GM23248 (cell line): ENCODE results near the gene AKR1D1. TPM values are rescaled to one million over a fixed set of nuclear protein-coding genes. Genes with fewer than 3 reads are reported as not detected.
"Not testable (repeated sequence)": the region's sequence is repeated elsewhere in the genome, so short reads cannot be mapped to it uniquely, and the experiment has no call there.

Source experiments
- DNase-seq: peaks from one replicate; pipeline ENCODE4 v3.0.0-alpha.2; 2015
- H2AFZ ChIP-seq: fragments of 200-600 bp; sonication (generic); 2 replicates; pipeline ENCODE4 v1.6.1; 2016; ENCODE audit warnings: antibody characterized with exemption
- H3F3A ChIP-seq: fragments of 200-600 bp; sonication (generic); 2 replicates; pipeline ENCODE4 v1.6.1; 2016; ENCODE audit warnings: mild to moderate bottlenecking, antibody characterized with exemption, mixed run types; ENCODE audit not compliant: insufficient read depth
- H3K27ac ChIP-seq: fragments of 200-600 bp; sonication (generic); 2 replicates; pipeline ENCODE4 v1.5.1; 2016; ENCODE audit warnings: mild to moderate bottlenecking
- H3K27me3 ChIP-seq: fragments of 200-600 bp; sonication (generic); replicated peaks from 2 replicates; pipeline ENCODE4 v1.6.1; 2016; ENCODE audit warnings: mild to moderate bottlenecking; ENCODE audit not compliant: insufficient read depth
- H3K36me3 ChIP-seq: fragments of 200-600 bp; sonication (generic); 2 replicates; pipeline ENCODE4 v1.6.1; 2016; ENCODE audit warnings: low read depth, mild to moderate bottlenecking
- H3K4me1 ChIP-seq: fragments of 200-600 bp; sonication (generic); 2 replicates; pipeline ENCODE4 v1.6.1; 2016; ENCODE audit warnings: mild to moderate bottlenecking; ENCODE audit not compliant: insufficient read depth
- H3K4me2 ChIP-seq: fragments of 200-600 bp; sonication (generic); one replicate; pipeline ENCODE4 v1.6.1; 2016; ENCODE audit warnings: mild to moderate bottlenecking; ENCODE audit not compliant: unreplicated experiment
- H3K4me3 ChIP-seq: fragments of 200-600 bp; sonication (generic); 2 replicates; pipeline ENCODE4 v1.5.1; 2016; ENCODE audit warnings: mild to moderate bottlenecking
- H3K79me2 ChIP-seq: fragments of 200-600 bp; sonication (generic); 2 replicates; pipeline ENCODE4 v1.6.1; 2016; ENCODE audit warnings: mild to moderate bottlenecking; ENCODE audit not compliant: insufficient read depth
- H3K9ac ChIP-seq: fragments of 200-600 bp; sonication (generic); 2 replicates; pipeline ENCODE4 v1.6.1; 2016; ENCODE audit warnings: mild to moderate bottlenecking
- H3K9me2 ChIP-seq: fragments of 200-600 bp; sonication (generic); 2 replicates; pipeline ENCODE4 v1.6.1; 2016; ENCODE audit warnings: mixed run types, mild to moderate bottlenecking, moderate library complexity; ENCODE audit not compliant: insufficient read depth
- H3K9me3 ChIP-seq: fragments of 200-600 bp; sonication (generic); one replicate; pipeline ENCODE4 v1.6.1; 2017; ENCODE audit warnings: low read depth
- H4K20me1 ChIP-seq: fragments of 200-600 bp; sonication (generic); 2 replicates; pipeline ENCODE4 v1.6.0; 2016; ENCODE audit not compliant: insufficient read depth
- EZH2 ChIP-seq: fragments of 200-600 bp; sonication (generic); IDR thresholded peaks from 2 replicates; pipeline ENCODE4 v1.6.1; 2018; ENCODE audit warnings: antibody characterized with exemption, mild to moderate bottlenecking; ENCODE audit not compliant: insufficient read depth, poor library complexity, severe bottlenecking
- EZH2phosphoT487 ChIP-seq: fragments of 200-600 bp; sonication (generic); IDR thresholded peaks from 2 replicates; pipeline ENCODE4 v1.6.1; 2018; ENCODE audit warnings: antibody characterized with exemption, moderate library complexity, mild to moderate bottlenecking, low read depth; ENCODE audit not compliant: insufficient read depth
- WGBS, 2 experiments: methylation state at CpG; one replicate each; pipeline ENCODE4 v1.1.6; 2015 to 2017; ENCODE audit warnings: low lambda C conversion rate in 2 of 2, low coverage in 1 of 2; ENCODE audit errors: missing lambda C conversion rate in 2 of 2; 5-methylcytosine and 5-hydroxymethylcytosine counted together
- in situ Hi-C: fragments of 300-500 bp; cut with MboI; formaldehyde crosslinking; loops from 2 replicates; pipeline ENCODE4 v1.15.0; 2020
- polyA plus RNA-seq: library from polyadenylated mRNA; unstranded; fragments of >200 nt; fragmentation: Nextera tagmentation; extraction: Ambion mirVana; gene quantifications from 2 replicates; pipeline ENCODE4 v1.2.1, GENCODE V29; 2016
- total RNA-seq: library from RNA; depleted of rRNA; stranded (reverse); fragments of >200 nt; shearing (Covaris generic); gene quantifications from 2 replicates; pipeline ENCODE4 v1.2.3, GENCODE V29; 2014

AKR1D1 gene
- total and polyA plus RNA-seq, 2 experiments from 2014 or later, result not detected

GRCh38 chr7:138075350-138075749 lies 909 bp upstream of the AKR1D1 start:
- Histone ChIP-seq H3F3A (no peaks in the 10 kb centered on the region), H2AFZ (no peak overlapping the region), H3K9ac (no peak overlapping the region), H3K27ac (no peak overlapping the region), H3K9me2 (no peaks in the 10 kb centered on the region), H3K27me3 (no peaks in the 10 kb centered on the region), H3K9me3 (no peaks in the 10 kb centered on the region), H3K4me1 (no peaks in the 10 kb centered on the region), H3K79me2 (no peaks in the 10 kb centered on the region), H3K4me2 (no peak overlapping the region), H4K20me1 (no peaks in the 10 kb centered on the region), H3K4me3 (no peak overlapping the region), H3K36me3 (no peaks in the 10 kb centered on the region)
- TF ChIP-seq EZH2, result no peak
- TF ChIP-seq EZH2phosphoT487, result no peak
- DNase-seq, result no peak
- in situ Hi-C loops, result no loop called here
- WGBS, 2 experiments, result 9 to 21% methylated on average over 3 of the region's 3 CpGs

GRCh38 chr7:138075786-138076185 lies 473 bp upstream of the AKR1D1 start:
- H2AFZ ChIP-seq, H4K20me1 ChIP-seq, H3F3A ChIP-seq, H3K9me2 ChIP-seq, H3K27ac ChIP-seq, H3K36me3 ChIP-seq, H3K79me2 ChIP-seq, H3K9me3 ChIP-seq, H3K4me1 ChIP-seq, H3K27me3 ChIP-seq, H3K9ac ChIP-seq, in situ Hi-C loops, H3K4me2 ChIP-seq, DNase-seq, H3K4me3 ChIP-seq: not testable (repeated sequence)
- WGBS, 2 experiments, result 25% methylated on average over 1 of the region's 1 CpG

DNA sequence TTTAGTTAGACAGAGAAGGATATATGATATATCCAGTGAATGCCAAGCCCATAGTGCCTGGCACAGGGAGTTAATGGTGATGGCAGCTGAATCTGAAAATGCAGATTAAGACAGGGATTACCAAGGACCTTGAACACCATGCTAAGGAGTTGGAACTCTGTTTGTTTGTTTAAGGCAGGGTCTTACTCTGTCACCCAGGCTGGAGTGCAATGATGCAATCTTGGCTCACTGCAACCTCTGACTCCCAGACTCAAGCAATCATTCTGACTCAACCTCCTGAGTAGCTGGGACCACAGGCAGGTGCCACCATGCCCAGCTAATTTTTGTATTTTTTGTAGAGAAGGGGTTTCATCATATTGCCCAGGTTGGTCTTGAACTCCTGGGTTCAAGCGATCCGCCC lies 1.6 kb downstream of the AKR1D1 start:
- in situ Hi-C loops, result no loop called here
- Histone ChIP-seq H3K9ac (no peak overlapping the region), H3K9me3 (no peaks in the 10 kb centered on the region), H3K27me3 (no peaks in the 10 kb centered on the region), H3K4me2 (no peak overlapping the region), H3K79me2 (no peaks in the 10 kb centered on the region), H3K9me2 (no peaks in the 10 kb centered on the region), H3K27ac (no peak overlapping the region), H2AFZ (no peak overlapping the region), H4K20me1 (no peaks in the 10 kb centered on the region), H3K4me1 (no peaks in the 10 kb centered on the region), H3K36me3 (no peaks in the 10 kb centered on the region), H3F3A (no peaks in the 10 kb centered on the region), H3K4me3 (no peak overlapping the region)
- no peak for DNase-seq
- 79 to 87% methylated on average over 2 of the region's 2 CpGs for WGBS, 2 experiments
- TF ChIP-seq EZH2phosphoT487 (no peak), EZH2 (no peak)

- H3K9me2 ChIP-seq, result no peaks in the 10 kb centered on the region
- H3K4me2 ChIP-seq, result no peak overlapping the region
- no peak overlapping the region for H3K27ac ChIP-seq
- H2AFZ ChIP-seq, result no peak overlapping the region
- no peak overlapping the region for H3K4me3 ChIP-seq
- no peaks in the 10 kb centered on the region for H3K4me1 ChIP-seq
- WGBS, 2 experiments, result 2 to 6% methylated on average over 1 of the region's 1 CpG
- in situ Hi-C loops, result no loop called here
- no peaks in the 10 kb centered on the region for H3K27me3 ChIP-seq
- no peaks in the 10 kb centered on the region for H4K20me1 ChIP-seq
- H3K79me2 ChIP-seq, result no peaks in the 10 kb centered on the region
- no peaks in the 10 kb centered on the region for H3K36me3 ChIP-seq
- H3F3A ChIP-seq, result no peaks in the 10 kb centered on the region
- no peaks in the 10 kb centered on the region for H3K9me3 ChIP-seq
- TF ChIP-seq EZH2phosphoT487 (no peak), EZH2 (no peak)
- DNase-seq, result no peak
- no peak overlapping the region for H3K9ac ChIP-seq
Measured at GRCh38 chr7:138079137-138079536, 2.9 kb downstream of the AKR1D1 start.

DNA sequence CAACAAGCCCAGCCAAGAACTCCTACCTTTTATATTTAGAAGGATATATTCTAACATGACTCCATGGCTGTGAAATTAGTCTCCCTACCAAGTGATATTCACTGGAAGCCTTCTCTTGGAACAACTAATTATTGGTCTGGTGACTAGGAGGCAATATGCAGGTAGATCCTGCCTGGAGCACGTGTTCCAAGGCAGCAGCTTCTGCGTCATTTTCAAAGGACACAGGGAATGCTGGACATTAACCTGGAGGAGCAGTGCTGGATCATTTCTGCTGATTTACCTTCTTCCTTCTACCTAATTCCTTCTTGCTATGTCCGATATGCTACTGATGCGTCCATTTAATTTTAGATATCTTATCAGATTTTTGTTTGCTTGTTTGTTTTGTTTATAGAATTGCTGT lies 5.6 kb downstream of the AKR1D1 start:
- Histone ChIP-seq H3K4me3 (no peak overlapping the region), H3K79me2 (no peaks in the 10 kb centered on the region), H3F3A (no peaks in the 10 kb centered on the region), H3K9ac (no peak overlapping the region), H3K4me1 (no peaks in the 10 kb centered on the region), H4K20me1 (no peaks in the 10 kb centered on the region), H2AFZ (no peak overlapping the region), H3K36me3 (no peaks in the 10 kb centered on the region), H3K9me3 (no peaks in the 10 kb centered on the region), H3K27ac (no peak overlapping the region), H3K9me2 (no peaks in the 10 kb centered on the region), H3K27me3 (no peaks in the 10 kb centered on the region), H3K4me2 (no peak overlapping the region)
- TF ChIP-seq EZH2, result no peak
- no peak for TF ChIP-seq EZH2phosphoT487
- in situ Hi-C loops, result no loop called here
- DNase-seq, result no peak
- 22 to 26% methylated on average over 4 of the region's 4 CpGs for WGBS, 2 experiments
